ENCODE results near the gene LMBR1. TPM values are rescaled to one million over a fixed set of nuclear protein-coding genes. Genes with fewer than 3 reads are reported as not detected.
"Not testable (repeated sequence)": the region's sequence is repeated elsewhere in the genome, so short reads cannot be mapped to it uniquely, and the experiment has no call there.

LMBR1 gene
- polyA plus RNA-seq, 3 donors: 44.7 to 51.4 (median 44.8) TPM

- DNase-seq (ENCODE audit: low read depth in 3 of 3, low spot score in 2 of 3): no peak
Observed at GRCh38 chr7:156638443-156639077, 254.4 kb downstream of the LMBR1 start.

DNA sequence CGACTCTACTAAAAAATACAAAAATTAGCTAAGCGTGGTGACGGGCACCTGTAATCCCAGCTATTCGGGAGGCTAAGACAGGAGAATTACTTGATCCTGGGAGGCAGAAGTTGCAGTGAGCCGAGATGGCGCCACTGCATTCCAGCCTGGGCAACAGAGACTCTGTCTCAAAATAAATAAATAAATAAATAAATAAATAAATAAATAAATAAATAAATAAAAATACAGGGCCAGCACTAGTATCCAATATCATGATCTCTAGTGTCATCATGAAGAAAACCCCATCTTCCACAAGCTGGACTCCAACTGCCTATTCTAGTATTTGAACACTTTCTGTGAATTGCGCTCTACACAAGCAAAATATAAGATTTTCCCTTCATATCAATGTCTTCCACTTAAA lies 255.9 kb downstream of the LMBR1 start:
- not testable (repeated sequence) for DNase-seq (ENCODE audit: low read depth in 3 of 3, low spot score in 2 of 3)

GRCh38 chr7:156635529-156636385 lies 257.2 kb downstream of the LMBR1 start:
- no peak for DNase-seq (ENCODE audit: low read depth in 3 of 3, low spot score in 2 of 3)

DNA sequence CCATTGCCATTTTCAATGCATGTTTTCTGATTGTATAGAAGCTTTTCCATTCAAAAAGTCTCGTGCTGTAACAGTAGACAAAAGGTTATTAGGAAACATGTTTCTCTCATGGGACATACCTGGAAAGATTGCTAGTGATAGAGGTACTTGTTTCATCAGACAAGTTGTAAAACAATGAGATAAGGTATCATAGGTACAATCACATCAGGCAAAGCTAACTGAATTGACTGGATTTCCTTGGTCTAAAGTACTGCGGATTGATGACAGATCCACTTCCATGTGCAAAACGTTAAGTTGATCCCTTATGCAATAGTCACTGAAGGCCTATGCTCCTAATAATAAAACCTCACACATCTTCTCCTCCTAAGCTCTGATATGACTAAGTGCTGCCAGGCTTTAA lies 258.9 kb downstream of the LMBR1 start:
- DNase-seq (ENCODE audit: low read depth in 3 of 3, low spot score in 2 of 3): no peak

DNA sequence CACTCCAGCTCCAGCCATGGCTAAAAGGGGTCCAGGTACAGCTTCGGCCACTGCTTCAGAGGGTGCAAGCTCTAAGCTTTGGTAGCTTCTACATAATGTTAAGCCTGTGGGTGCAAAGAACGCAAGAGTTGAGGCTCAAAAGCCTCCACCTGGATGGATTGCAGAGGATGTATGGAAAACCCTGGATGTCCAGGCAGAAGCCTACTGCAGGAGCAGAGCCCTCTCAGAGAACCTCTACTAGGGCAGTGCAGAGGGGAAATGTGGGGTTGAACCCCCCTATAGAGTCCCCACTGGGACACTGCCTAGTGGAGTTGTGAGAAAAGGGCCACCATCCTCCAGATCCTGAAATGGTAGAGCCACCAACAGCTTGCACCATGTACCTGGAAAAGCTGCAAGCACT lies 263.1 kb downstream of the LMBR1 start:
- no peak for DNase-seq (ENCODE audit: low read depth in 3 of 3, low spot score in 2 of 3)

DNA sequence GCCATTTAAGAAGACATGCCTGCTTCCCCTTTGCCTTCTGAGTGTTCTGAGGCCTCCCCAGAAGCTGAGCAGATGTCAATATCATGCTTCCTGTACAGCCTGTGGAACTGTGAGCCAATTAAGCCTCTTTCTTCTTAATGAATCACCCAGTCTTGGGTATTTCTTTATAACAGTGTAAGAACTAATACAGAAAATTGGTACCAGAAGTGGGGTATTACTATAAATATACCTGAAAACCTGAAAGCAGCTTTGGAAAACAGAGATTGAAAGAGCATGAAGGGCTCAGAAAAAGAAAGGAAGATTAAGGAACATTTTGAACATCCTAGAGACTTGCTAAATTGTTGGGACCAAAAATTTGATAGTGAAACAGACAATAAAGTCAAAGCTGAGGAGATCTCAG lies 264.4 kb downstream of the LMBR1 start:
- no peak for DNase-seq (ENCODE audit: low read depth in 3 of 3, low spot score in 2 of 3)

Other genes with a start within 250 kb of the LMBR1 start
- 10 to 100 TPM; 15.6 to 16.9 (median 16.0) TPM for gene NOM1, start 56.5 kb upstream of the LMBR1 start, polyA plus RNA-seq (ENCODE audit: insufficient read length in 3 of 3)
- gene MNX1, start 117.5 kb upstream of the LMBR1 start, polyA plus RNA-seq (ENCODE audit: insufficient read length in 3 of 3): under 1 TPM in 1 of 3 donors, not detected in 2; 0.10 TPM
- gene UBE3C, start 245.7 kb upstream of the LMBR1 start, polyA plus RNA-seq (ENCODE audit: insufficient read length in 3 of 3): 10 to 100 TPM; 39.7 to 40.5 (median 39.8) TPM